WERI-Rb-1 (cell line): ENCODE measurements around the gene RMDN2.

Experiments used
- DNase-seq: peaks from one replicate; pipeline ENCODE4 v3.0.0-alpha.2; 2020
- H3K27ac ChIP-seq: fragments of 250-450 bp; sonication (Bioruptor Pico); 2 replicates; pipeline ENCODE4 v1.5.1; 2020; ENCODE audit warnings: mild to moderate bottlenecking, moderate library complexity
- H3K27me3 ChIP-seq: fragments of 250-450 bp; sonication (Bioruptor Pico); 2 replicates; pipeline ENCODE4 v1.5.1; 2021; ENCODE audit warnings: mild to moderate bottlenecking, low read depth, moderate library complexity; ENCODE audit not compliant: insufficient read depth, severe bottlenecking
- H3K36me3 ChIP-seq: fragments of 250-450 bp; sonication (Bioruptor Pico); 2 replicates; pipeline ENCODE4 v1.5.1; 2020; ENCODE audit warnings: mild to moderate bottlenecking, moderate library complexity
- H3K4me3 ChIP-seq: 2 replicates; pipeline ENCODE4 v1.5.1; 2011; ENCODE audit warnings: low read depth, mild to moderate bottlenecking, control low read depth, low read length
- H3K9me3 ChIP-seq: fragments of 250-450 bp; sonication (Bioruptor Pico); 2 replicates; pipeline ENCODE4 v1.5.1; 2021; ENCODE audit warnings: mild to moderate bottlenecking, moderate library complexity; ENCODE audit not compliant: severe bottlenecking
- CTCF ChIP-seq: IDR thresholded peaks from 2 replicates; pipeline ENCODE4 v1.5.1; 2011; ENCODE audit warnings: low read depth, mild to moderate bottlenecking, control low read depth, inconsistent platforms, low read length

RMDN2 gene

DNA sequence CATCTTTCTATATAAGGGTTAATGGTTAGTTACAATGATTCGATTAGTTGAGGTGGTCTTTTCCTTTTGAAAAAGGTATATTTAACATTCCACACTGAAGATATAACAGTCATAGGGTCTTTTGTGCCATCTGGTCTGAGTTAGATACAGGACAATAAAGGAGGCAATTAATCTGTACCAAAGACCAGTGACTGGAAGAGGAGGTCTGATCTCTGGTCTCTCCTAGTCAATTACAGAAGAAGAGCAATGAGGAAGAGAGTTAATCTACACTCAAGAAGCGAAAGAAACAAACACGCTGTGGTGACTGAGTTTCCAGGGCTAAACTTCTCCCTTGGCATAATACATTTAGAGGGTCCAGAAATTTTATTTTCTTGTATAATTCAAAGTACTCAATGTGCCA is 20.7 kb upstream of the RMDN2 start:
- no peak for DNase-seq
- no peak for TF ChIP-seq CTCF

DNA sequence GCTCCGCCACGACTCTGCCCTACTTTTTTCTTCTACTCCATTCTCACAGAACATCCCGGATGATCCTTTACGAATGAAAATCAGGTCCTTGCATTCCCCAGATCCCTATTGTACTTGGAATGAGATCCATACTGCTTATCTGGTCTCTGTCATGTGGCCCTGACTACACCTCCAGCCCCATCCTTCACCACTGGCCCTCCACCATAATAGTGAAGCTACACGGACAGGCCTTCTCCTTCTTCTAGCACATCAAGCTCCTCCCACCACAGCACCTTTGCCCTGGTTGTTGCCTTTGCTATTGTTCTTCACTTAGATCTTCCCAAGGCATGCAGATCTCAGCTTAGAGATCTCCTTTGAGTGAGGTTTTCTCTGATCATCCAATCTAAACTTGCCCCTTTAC is 20.1 kb upstream of the RMDN2 start:
- no peak for TF ChIP-seq CTCF
- Histone ChIP-seq H3K36me3 (no peaks in the 10 kb centered on the region), H3K27me3 (no peaks in the 10 kb centered on the region), H3K4me3 (no peak overlapping the region), H3K27ac (no peak overlapping the region), H3K9me3 (peaks cover 2% of the 10 kb centered on the region)
- DNase-seq = no peak

More for the DNA sequence above, 20.7 kb upstream of the RMDN2 start:
- no peaks in the 10 kb centered on the region for H3K36me3 ChIP-seq
- no peak overlapping the region for H3K27ac ChIP-seq
- peaks cover 2% of the 10 kb centered on the region for H3K9me3 ChIP-seq
- no peak overlapping the region for H3K4me3 ChIP-seq
- no peaks in the 10 kb centered on the region for H3K27me3 ChIP-seq

DNA sequence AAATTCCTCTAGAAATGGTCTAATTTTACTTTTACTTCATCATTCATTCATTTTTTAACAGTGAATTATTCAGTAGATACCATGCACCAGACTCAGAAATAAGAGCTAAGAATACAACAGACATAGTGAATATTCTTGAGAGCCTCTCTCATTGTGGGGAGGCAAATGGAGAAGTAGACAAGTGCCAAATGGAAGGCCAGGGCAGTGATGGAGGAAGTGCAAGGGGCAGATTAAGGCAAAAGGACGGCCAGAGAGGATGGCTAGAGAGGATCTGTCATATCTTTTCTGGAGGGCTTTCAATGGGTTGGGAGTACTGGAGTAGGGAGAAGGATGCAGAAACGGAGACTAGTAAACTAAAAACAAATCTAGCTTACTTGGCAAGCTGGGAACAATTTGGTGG is 19.0 kb upstream of the RMDN2 start:
- Histone ChIP-seq H3K4me3 (no peak overlapping the region), H3K27me3 (no peaks in the 10 kb centered on the region), H3K9me3 (no peaks in the 10 kb centered on the region), H3K36me3 (no peaks in the 10 kb centered on the region), H3K27ac (no peak overlapping the region)
- no peak for DNase-seq
- TF ChIP-seq CTCF = no peak

GRCh38 chr2:37907501-37908225 is 17.4 kb upstream of the RMDN2 start:
- no peak overlapping the region for H3K4me3 ChIP-seq
- H3K27ac ChIP-seq = no peak overlapping the region
- H3K27me3 ChIP-seq = no peaks in the 10 kb centered on the region
- no peak for DNase-seq
- H3K9me3 ChIP-seq = no peaks in the 10 kb centered on the region
- TF ChIP-seq CTCF = no peak
- H3K36me3 ChIP-seq = no peaks in the 10 kb centered on the region

- Histone ChIP-seq H3K4me3 (no peak overlapping the region), H3K27ac (no peak overlapping the region), H3K9me3 (no peaks in the 10 kb centered on the region), H3K36me3 (no peaks in the 10 kb centered on the region), H3K27me3 (no peaks in the 10 kb centered on the region)
- no peak for DNase-seq
- TF ChIP-seq CTCF = no peak
These were observed 13.7 kb upstream of the RMDN2 start for GRCh38 chr2:37911296-37911873.

DNA sequence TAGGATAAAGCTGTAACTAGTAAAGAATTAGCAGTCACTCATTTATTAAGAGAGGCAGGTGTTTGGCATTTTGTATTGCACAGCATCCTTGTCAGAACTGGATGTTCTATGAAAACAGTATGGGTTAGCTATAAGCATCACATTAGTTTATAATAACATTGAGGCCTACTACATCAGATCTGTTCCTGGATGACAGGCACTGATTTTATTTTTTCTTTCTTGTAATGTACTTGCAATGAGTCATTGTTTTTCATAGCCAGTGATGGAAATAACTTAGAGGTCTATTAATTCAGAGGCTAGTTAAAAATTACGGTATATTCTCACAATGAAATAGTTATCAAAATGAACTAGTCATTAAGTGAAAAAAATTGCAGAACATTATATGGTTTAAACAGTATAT is 13.0 kb upstream of the RMDN2 start:
- H3K27ac ChIP-seq = no peak overlapping the region
- H3K27me3 ChIP-seq = no peaks in the 10 kb centered on the region
- no peak for TF ChIP-seq CTCF
- H3K36me3 ChIP-seq = no peaks in the 10 kb centered on the region
- no peaks in the 10 kb centered on the region for H3K9me3 ChIP-seq
- no peak for DNase-seq
- H3K4me3 ChIP-seq = no peak overlapping the region
